Endometrium (tissue), 2 donors: ENCODE results near the gene PRELID3B.

ENCODE experiments used
- FAIRE-seq: peaks from 2 replicates; lab custom pipeline; 2012; peaks lifted over from hg19 to GRCh38; lab: Jason Lieb, UNC
- donor health status: control.
- donor health status: control.

Gene PRELID3B

GRCh38 chr20:58993332-58994248 is 49.0 kb downstream of the PRELID3B start:
- no peak for FAIRE-seq

GRCh38 chr20:58992911-58993310 is 49.7 kb downstream of the PRELID3B start:
- no peak for FAIRE-seq

- no peak for FAIRE-seq
Measured at GRCh38 chr20:58991715-58992114, 50.9 kb downstream of the PRELID3B start.

GRCh38 chr20:58990651-58991445 is 51.7 kb downstream of the PRELID3B start:
- FAIRE-seq, result no peak

GRCh38 chr20:58989196-58989595 is 53.4 kb downstream of the PRELID3B start:
- no peak for FAIRE-seq

- no peak for FAIRE-seq
Measured at GRCh38 chr20:58988565-58988882, 54.1 kb downstream of the PRELID3B start.

GRCh38 chr20:58987790-58988564 is 54.6 kb downstream of the PRELID3B start:
- no peak for FAIRE-seq

GRCh38 chr20:58986968-58987517 is 55.5 kb downstream of the PRELID3B start:
- FAIRE-seq, result no peak

GRCh38 chr20:58986286-58986967 is 56.2 kb downstream of the PRELID3B start:
- no peak for FAIRE-seq

GRCh38 chr20:58985656-58986055 is 56.9 kb downstream of the PRELID3B start:
- FAIRE-seq, result no peak

GRCh38 chr20:58984691-58985090 is 57.9 kb downstream of the PRELID3B start:
- FAIRE-seq, result no peak
